ENCODE results near the gene DLG5.
"Not testable (repeated sequence)": the region's sequence is repeated elsewhere in the genome, so short reads cannot be mapped to it uniquely, and the experiment has no call there.

Gene DLG5

GRCh38 chr10:77771851-77772250, 154.7 kb downstream of the DLG5 start:
- H3K4me3 ChIP-seq (ENCODE audit: low read length) = no peak overlapping the region
- H3K4me1 ChIP-seq (ENCODE audit: control insufficient read depth, insufficient read depth, low read length) = no peaks in the 10 kb centered on the region
- no peak for DNase-seq (ENCODE audit: low read depth, low spot score)
- H3K36me3 ChIP-seq (ENCODE audit: control insufficient read depth, insufficient read depth, low read length) = no peaks in the 10 kb centered on the region
- no peak overlapping the region for H3K27ac ChIP-seq (ENCODE audit: low read length)
- no peaks in the 10 kb centered on the region for H3K27me3 ChIP-seq (ENCODE audit: control insufficient read depth, insufficient read depth, low read length)
- H3K9me3 ChIP-seq (ENCODE audit: control insufficient read depth, insufficient read depth, low read length) = no peaks in the 10 kb centered on the region
- WGBS (ENCODE audit: insufficient coverage, insufficient read length) = no CpG with 5 or more reads among the region's 7 CpGs

GRCh38 chr10:77771450-77771849, 155.1 kb downstream of the DLG5 start:
- Histone ChIP-seq H3K4me1 (ENCODE audit: control insufficient read depth, insufficient read depth, low read length) (no peaks in the 10 kb centered on the region), H3K36me3 (ENCODE audit: control insufficient read depth, insufficient read depth, low read length) (no peaks in the 10 kb centered on the region), H3K27me3 (ENCODE audit: control insufficient read depth, insufficient read depth, low read length) (no peaks in the 10 kb centered on the region), H3K9me3 (ENCODE audit: control insufficient read depth, insufficient read depth, low read length) (no peaks in the 10 kb centered on the region), H3K27ac (ENCODE audit: low read length) (no peak overlapping the region), H3K4me3 (ENCODE audit: low read length) (no peak overlapping the region)
- DNase-seq (ENCODE audit: low read depth, low spot score) = no peak
- no CpG with 5 or more reads among the region's 4 CpGs for WGBS (ENCODE audit: insufficient coverage, insufficient read length)

GRCh38 chr10:77770868-77771175, 155.7 kb downstream of the DLG5 start:
- no peak for DNase-seq (ENCODE audit: low read depth, low spot score)
- Histone ChIP-seq H3K4me1 (ENCODE audit: control insufficient read depth, insufficient read depth, low read length) (no peaks in the 10 kb centered on the region), H3K36me3 (ENCODE audit: control insufficient read depth, insufficient read depth, low read length) (no peaks in the 10 kb centered on the region), H3K9me3 (ENCODE audit: control insufficient read depth, insufficient read depth, low read length) (no peaks in the 10 kb centered on the region), H3K27ac (ENCODE audit: low read length) (no peak overlapping the region), H3K27me3 (ENCODE audit: control insufficient read depth, insufficient read depth, low read length) (no peaks in the 10 kb centered on the region), H3K4me3 (ENCODE audit: low read length) (no peak overlapping the region)
- no CpG with 5 or more reads among the region's 7 CpGs for WGBS (ENCODE audit: insufficient coverage, insufficient read length)

- Histone ChIP-seq H3K27ac (ENCODE audit: low read length) (no peak overlapping the region), H3K4me3 (ENCODE audit: low read length) (no peak overlapping the region), H3K4me1 (ENCODE audit: control insufficient read depth, insufficient read depth, low read length) (no peaks in the 10 kb centered on the region), H3K27me3 (ENCODE audit: control insufficient read depth, insufficient read depth, low read length) (no peaks in the 10 kb centered on the region), H3K9me3 (ENCODE audit: control insufficient read depth, insufficient read depth, low read length) (no peaks in the 10 kb centered on the region), H3K36me3 (ENCODE audit: control insufficient read depth, insufficient read depth, low read length) (no peaks in the 10 kb centered on the region)
- no CpG with 5 or more reads among the region's 18 CpGs for WGBS (ENCODE audit: insufficient coverage, insufficient read length)
- no peak for DNase-seq (ENCODE audit: low read depth, low spot score)
Observed at GRCh38 chr10:77770081-77770867, 156.3 kb downstream of the DLG5 start.

GRCh38 chr10:77768039-77768438, 158.5 kb downstream of the DLG5 start:
- 0 out of 2 replicates have a peak, but pooled peaks cover 1% of the 10 kb centered on the region for H3K4me1 ChIP-seq (ENCODE audit: control insufficient read depth, insufficient read depth, low read length)
- H3K27ac ChIP-seq (ENCODE audit: low read length) = no peak overlapping the region
- no peaks in the 10 kb centered on the region for H3K27me3 ChIP-seq (ENCODE audit: control insufficient read depth, insufficient read depth, low read length)
- no peak overlapping the region for H3K4me3 ChIP-seq (ENCODE audit: low read length)
- H3K36me3 ChIP-seq (ENCODE audit: control insufficient read depth, insufficient read depth, low read length) = no peaks in the 10 kb centered on the region
- no CpG with 5 or more reads among the region's 1 CpG for WGBS (ENCODE audit: insufficient coverage, insufficient read length)
- no peaks in the 10 kb centered on the region for H3K9me3 ChIP-seq (ENCODE audit: control insufficient read depth, insufficient read depth, low read length)
- DNase-seq (ENCODE audit: low read depth, low spot score) = no peak

GRCh38 chr10:77763453-77764430, 162.8 kb downstream of the DLG5 start:
- WGBS (ENCODE audit: insufficient coverage, insufficient read length) = no CpG with 5 or more reads among the region's 9 CpGs
- no peaks in the 10 kb centered on the region for H3K27me3 ChIP-seq (ENCODE audit: control insufficient read depth, insufficient read depth, low read length)
- H3K9me3 ChIP-seq (ENCODE audit: control insufficient read depth, insufficient read depth, low read length) = no peaks in the 10 kb centered on the region
- H3K4me1 ChIP-seq (ENCODE audit: control insufficient read depth, insufficient read depth, low read length) = 0 out of 2 replicates have a peak, but pooled peaks cover 1% of the 10 kb centered on the region
- no peaks in the 10 kb centered on the region for H3K36me3 ChIP-seq (ENCODE audit: control insufficient read depth, insufficient read depth, low read length)
- DNase-seq (ENCODE audit: low read depth, low spot score) = no peak
- H3K4me3 ChIP-seq (ENCODE audit: low read length) = no peak overlapping the region
- H3K27ac ChIP-seq (ENCODE audit: low read length) = no peak overlapping the region

- not testable (repeated sequence) for DNase-seq (ENCODE audit: low read depth, low spot score); H3K36me3 ChIP-seq (ENCODE audit: control insufficient read depth, insufficient read depth, low read length)
- WGBS (ENCODE audit: insufficient coverage, insufficient read length) = no CpG with 5 or more reads among the region's 2 CpGs
Observed at GRCh38 chr10:77758406-77758805, 168.1 kb downstream of the DLG5 start.

GRCh38 chr10:77756319-77757232, 170.0 kb downstream of the DLG5 start:
- no peak overlapping the region for H3K27ac ChIP-seq (ENCODE audit: low read length)
- H3K4me3 ChIP-seq (ENCODE audit: low read length) = no peak overlapping the region

More at GRCh38 chr10:77758406-77758805, 168.1 kb downstream of the DLG5 start:
- not testable (repeated sequence) for H3K27ac ChIP-seq (ENCODE audit: low read length); H3K27me3 ChIP-seq (ENCODE audit: control insufficient read depth, insufficient read depth, low read length); H3K4me1 ChIP-seq (ENCODE audit: control insufficient read depth, insufficient read depth, low read length); H3K4me3 ChIP-seq (ENCODE audit: low read length); H3K9me3 ChIP-seq (ENCODE audit: control insufficient read depth, insufficient read depth, low read length)

GRCh38 chr10:77746047-77746707, 180.4 kb downstream of the DLG5 start:
- H3K36me3 ChIP-seq (ENCODE audit: control insufficient read depth, insufficient read depth, low read length) = no peaks in the 10 kb centered on the region
- no peak overlapping the region for H3K4me3 ChIP-seq (ENCODE audit: low read length)
- no peaks in the 10 kb centered on the region for H3K9me3 ChIP-seq (ENCODE audit: control insufficient read depth, insufficient read depth, low read length)
- no peaks in the 10 kb centered on the region for H3K27me3 ChIP-seq (ENCODE audit: control insufficient read depth, insufficient read depth, low read length)
- no CpG with 5 or more reads among the region's 13 CpGs for WGBS (ENCODE audit: insufficient coverage, insufficient read length)
- H3K27ac ChIP-seq (ENCODE audit: low read length) = no peak overlapping the region
- no peak for DNase-seq (ENCODE audit: low read depth, low spot score)
- no peaks in the 10 kb centered on the region for H3K4me1 ChIP-seq (ENCODE audit: control insufficient read depth, insufficient read depth, low read length)

More at GRCh38 chr10:77756319-77757232, 170.0 kb downstream of the DLG5 start:
- peak; percentile 70 for DNase-seq (ENCODE audit: low read depth, low spot score)
- H3K36me3 ChIP-seq (ENCODE audit: control insufficient read depth, insufficient read depth, low read length) = no peaks in the 10 kb centered on the region
- no peaks in the 10 kb centered on the region for H3K9me3 ChIP-seq (ENCODE audit: control insufficient read depth, insufficient read depth, low read length)
- no peaks in the 10 kb centered on the region for H3K4me1 ChIP-seq (ENCODE audit: control insufficient read depth, insufficient read depth, low read length)
- no CpG with 5 or more reads among the region's 12 CpGs for WGBS (ENCODE audit: insufficient coverage, insufficient read length)
- H3K27me3 ChIP-seq (ENCODE audit: control insufficient read depth, insufficient read depth, low read length) = no peaks in the 10 kb centered on the region
